Measurements from ENCODE around the gene LSP1.

DNA sequence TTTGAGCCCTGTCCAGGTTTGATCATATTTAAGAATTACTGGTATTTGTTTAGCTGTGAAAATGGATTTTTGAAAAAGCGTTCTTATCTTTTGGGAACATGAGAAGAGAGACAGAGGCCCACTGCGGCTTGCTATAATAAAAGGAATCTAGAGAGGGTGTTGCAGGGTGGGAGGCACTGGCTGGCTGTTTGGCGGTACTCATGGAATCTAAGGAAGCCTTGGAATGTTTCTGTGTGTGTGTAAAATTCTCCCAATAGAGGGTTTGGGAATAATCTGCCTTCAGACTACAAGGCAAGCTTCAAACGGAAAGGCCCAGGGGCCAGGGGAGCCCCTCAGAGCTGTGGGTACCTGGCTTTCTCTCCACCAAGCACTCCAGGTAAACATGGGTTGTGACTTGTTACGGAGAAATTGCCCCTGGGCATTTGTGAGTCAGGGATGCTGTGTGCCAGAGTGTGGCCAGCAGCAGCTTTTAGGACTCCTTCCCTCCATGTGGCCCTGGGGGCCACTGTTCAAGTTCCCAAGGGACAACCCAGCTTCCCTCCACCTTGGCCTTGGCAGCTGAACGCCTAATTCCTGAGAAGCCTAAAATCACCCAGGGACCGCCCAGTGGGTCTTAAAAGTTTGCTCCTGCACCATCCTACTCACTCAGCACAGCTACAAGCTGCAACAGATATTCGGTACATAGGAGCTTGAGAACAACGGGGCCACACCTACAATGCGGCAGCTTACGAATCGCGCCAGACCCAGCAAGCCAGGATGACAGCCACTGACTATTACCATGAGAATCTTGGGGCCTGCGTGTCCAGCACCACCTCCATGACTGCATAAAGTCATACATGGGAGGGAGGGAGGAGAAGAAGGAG, 32.2 kb upstream of the LSP1 start:
- no peak for TF ChIP-seq FOXA1 (IDR thresholded peaks at IDR 0.05)
- TF ChIP-seq, protein P1, sequence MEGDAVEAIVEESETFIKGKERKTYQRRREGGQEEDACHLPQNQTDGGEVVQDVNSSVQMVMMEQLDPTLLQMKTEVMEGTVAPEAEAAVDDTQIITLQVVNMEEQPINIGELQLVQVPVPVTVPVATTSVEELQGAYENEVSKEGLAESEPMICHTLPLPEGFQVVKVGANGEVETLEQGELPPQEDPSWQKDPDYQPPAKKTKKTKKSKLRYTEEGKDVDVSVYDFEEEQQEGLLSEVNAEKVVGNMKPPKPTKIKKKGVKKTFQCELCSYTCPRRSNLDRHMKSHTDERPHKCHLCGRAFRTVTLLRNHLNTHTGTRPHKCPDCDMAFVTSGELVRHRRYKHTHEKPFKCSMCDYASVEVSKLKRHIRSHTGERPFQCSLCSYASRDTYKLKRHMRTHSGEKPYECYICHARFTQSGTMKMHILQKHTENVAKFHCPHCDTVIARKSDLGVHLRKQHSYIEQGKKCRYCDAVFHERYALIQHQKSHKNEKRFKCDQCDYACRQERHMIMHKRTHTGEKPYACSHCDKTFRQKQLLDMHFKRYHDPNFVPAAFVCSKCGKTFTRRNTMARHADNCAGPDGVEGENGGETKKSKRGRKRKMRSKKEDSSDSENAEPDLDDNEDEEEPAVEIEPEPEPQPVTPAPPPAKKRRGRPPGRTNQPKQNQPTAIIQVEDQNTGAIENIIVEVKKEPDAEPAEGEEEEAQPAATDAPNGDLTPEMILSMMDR (IDR thresholded peaks at IDR 0.05; ENCODE audit: low read depth, low read length, missing input control) = no peak
- TF ChIP-seq REST (IDR thresholded peaks at IDR 0.05) = no peak
- TF ChIP-seq RXRA (IDR thresholded peaks at IDR 0.05) = no peak
- TF ChIP-seq RAD21 (IDR thresholded peaks at IDR 0.05) = no peak
- TF ChIP-seq, protein P2, sequence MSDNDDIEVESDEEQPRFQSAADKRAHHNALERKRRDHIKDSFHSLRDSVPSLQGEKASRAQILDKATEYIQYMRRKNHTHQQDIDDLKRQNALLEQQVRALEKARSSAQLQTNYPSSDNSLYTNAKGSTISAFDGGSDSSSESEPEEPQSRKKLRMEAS (IDR thresholded peaks at IDR 0.05) = no peak

Measured in liver (tissue), 3 donors.